ENCODE data around the gene KXD1. TPM values are rescaled to one million over a fixed set of nuclear protein-coding genes. Genes with fewer than 3 reads are reported as not detected.

The KXD1 gene
- total RNA-seq, 1 experiment from 2014 or later, result 138 TPM

GRCh38 chr19:18610556-18611326 lies 53.1 kb downstream of the KXD1 start:
- no peak overlapping the region for H3K56ac ChIP-seq (ENCODE audit: insufficient read length, low read depth, low read length)
- no peak overlapping the region for H2AFZ ChIP-seq (ENCODE audit: low read length)
- peaks cover 27% of the 10 kb centered on the region for H3K23me2 ChIP-seq (ENCODE audit: insufficient read length, low read depth, low read length, poor library complexity, severe bottlenecking)
- no peak overlapping the region for H2AK5ac ChIP-seq (ENCODE audit: insufficient read length, low read length)
- H3K79me2 ChIP-seq (ENCODE audit: insufficient read depth, low read length), result no peaks in the 10 kb centered on the region
- Mint-ChIP-seq H3K9me3 (peaks cover 0 to 2% of the 10 kb centered on the region in 2 experiments; a peak in 2 of 5 replicates), H3K27ac (no peak overlapping the region), H3K36me3 (ENCODE audit: insufficient read depth in 1 of 3, low read depth in 3 of 3) (no peaks in the 10 kb centered on the region; a peak in 2 of 7 replicates), H3K4me1 (peaks cover 42 to 53% of the 10 kb centered on the region in 2 experiments), H3K27me3 (ENCODE audit: low read depth) (peaks cover 86% of the 10 kb centered on the region), H3K4me3 (peak overlapping the region; percentile 62 to 76)
- no peak overlapping the region for H4K8ac ChIP-seq (replicated peaks; ENCODE audit: insufficient read length, low read depth, low read length)
- no peak overlapping the region for H2BK20ac ChIP-seq (ENCODE audit: low read depth, low read length, poor library complexity, severe bottlenecking)
- H3K4me1 ChIP-seq (ENCODE audit: insufficient read depth, low read length), result peaks cover 17% of the 10 kb centered on the region
- H2BK15ac ChIP-seq (ENCODE audit: low read depth, low read length), result peak overlapping the region; percentile 16; the same call in 1 of the 2 replicates
- TF ChIP-seq, protein P1, sequence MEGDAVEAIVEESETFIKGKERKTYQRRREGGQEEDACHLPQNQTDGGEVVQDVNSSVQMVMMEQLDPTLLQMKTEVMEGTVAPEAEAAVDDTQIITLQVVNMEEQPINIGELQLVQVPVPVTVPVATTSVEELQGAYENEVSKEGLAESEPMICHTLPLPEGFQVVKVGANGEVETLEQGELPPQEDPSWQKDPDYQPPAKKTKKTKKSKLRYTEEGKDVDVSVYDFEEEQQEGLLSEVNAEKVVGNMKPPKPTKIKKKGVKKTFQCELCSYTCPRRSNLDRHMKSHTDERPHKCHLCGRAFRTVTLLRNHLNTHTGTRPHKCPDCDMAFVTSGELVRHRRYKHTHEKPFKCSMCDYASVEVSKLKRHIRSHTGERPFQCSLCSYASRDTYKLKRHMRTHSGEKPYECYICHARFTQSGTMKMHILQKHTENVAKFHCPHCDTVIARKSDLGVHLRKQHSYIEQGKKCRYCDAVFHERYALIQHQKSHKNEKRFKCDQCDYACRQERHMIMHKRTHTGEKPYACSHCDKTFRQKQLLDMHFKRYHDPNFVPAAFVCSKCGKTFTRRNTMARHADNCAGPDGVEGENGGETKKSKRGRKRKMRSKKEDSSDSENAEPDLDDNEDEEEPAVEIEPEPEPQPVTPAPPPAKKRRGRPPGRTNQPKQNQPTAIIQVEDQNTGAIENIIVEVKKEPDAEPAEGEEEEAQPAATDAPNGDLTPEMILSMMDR (conservative IDR thresholded peaks at IDR 0.05), result no peak
- H2BK12ac ChIP-seq (ENCODE audit: insufficient read length, low read depth, low read length), result peak overlapping the region; percentile 88
- no peaks in the 10 kb centered on the region for H3K9me3 ChIP-seq (ENCODE audit: control insufficient read depth, low read depth, low read length)
- no peak overlapping the region for H2BK5ac ChIP-seq (ENCODE audit: insufficient read length, low read length)
- no peak overlapping the region for H3K27ac ChIP-seq (ENCODE audit: insufficient read length, low read depth, low read length)
- DNase-seq, result peak; percentile 68
- H3K79me1 ChIP-seq (ENCODE audit: insufficient read depth, low read depth, low read length, poor library complexity, severe bottlenecking), result no peaks in the 10 kb centered on the region
- H3K23ac ChIP-seq (ENCODE audit: insufficient read length, low read depth, low read length), result no peak overlapping the region
- no peak overlapping the region for H3K18ac ChIP-seq (ENCODE audit: insufficient read length, low read depth, low read length)
- H3T11ph ChIP-seq (ENCODE audit: low read length), result no peak overlapping the region
- H4K5ac ChIP-seq (ENCODE audit: insufficient read length, low read depth, low read length), result no peak overlapping the region
- no peak overlapping the region for H3K4ac ChIP-seq (ENCODE audit: low read depth, low read length)
- H3K4me2 ChIP-seq (ENCODE audit: insufficient read depth, insufficient read length, low read length), result peak overlapping the region; percentile 44
- no peak overlapping the region for H3K9ac ChIP-seq (ENCODE audit: extremely low read depth, insufficient read length, low read length)
- H4K20me1 ChIP-seq (ENCODE audit: control insufficient read depth, insufficient read depth, insufficient read length), result no peaks in the 10 kb centered on the region
- H3K27me3 ChIP-seq (ENCODE audit: insufficient read depth, low read length), result peaks cover 74% of the 10 kb centered on the region
- H2BK120ac ChIP-seq (ENCODE audit: low read depth, low read length, poor library complexity, severe bottlenecking), result no peak overlapping the region
- no peak overlapping the region for H4K91ac ChIP-seq (ENCODE audit: insufficient read length, low read depth, low read length)
- no CpG with 5 or more reads among the region's 45 CpGs for WGBS (ENCODE audit: extremely low coverage, insufficient read length, low lambda C conversion rate)
- H3K14ac ChIP-seq (ENCODE audit: insufficient read depth, low read length), result peak overlapping the region; percentile 73
